ENCODE results near the gene MCRS1.

The MCRS1 gene

GRCh38 chr12:49604856-49605255 lies 36.9 kb upstream of the MCRS1 start (continued):
- TF ChIP-seq PRDM2 (tag by site-specific recombination; IDR thresholded peaks at IDR 0.05; ENCODE audit: borderline replicate concordance) = no peak

GRCh38 chr12:49603721-49604120 lies 35.8 kb upstream of the MCRS1 start:
- ChIA-PET CTCF (interaction anchor here (2.2 kb wide), 1 partner anchor 23 kb away, joined by 10 read pairs; no protein-coding TSS in a partner anchor), POLR2A (no interaction called here)
- no peak overlapping the region for H3K27ac ChIP-seq (ENCODE audit: extremely low read depth, low read depth, low read length)
- peak; percentile 58 for TF ChIP-seq SCRT2 (tag by site-specific recombination; IDR thresholded peaks at IDR 0.05)
- peak; percentile 68 for TF ChIP-seq ZIC2 (tag by site-specific recombination; IDR thresholded peaks at IDR 0.05)
- no peak for TF ChIP-seq ZNF692 (tag by site-specific recombination; IDR thresholded peaks at IDR 0.05)
- TF ChIP-seq ZNF660 (tag by site-specific recombination; IDR thresholded peaks at IDR 0.05) = no peak
- no peak for TF ChIP-seq CTCF (tag by site-specific recombination; IDR thresholded peaks at IDR 0.05)
- no peak for TF ChIP-seq ZSCAN23 (tag by site-specific recombination; IDR thresholded peaks at IDR 0.05)
- TF ChIP-seq GLIS1 (tag by site-specific recombination; IDR thresholded peaks at IDR 0.05) = peak; percentile 68
- no peak overlapping the region for H3K4me3 ChIP-seq (ENCODE audit: low read depth, low read length)
- no peaks in the 10 kb centered on the region for H3K9me3 ChIP-seq (ENCODE audit: control insufficient read depth, insufficient read depth, low read depth, low read length)
- peaks cover 0 to 8% of the 10 kb centered on the region in 2 experiments; a peak in 1 of 3 replicates for H3K36me3 ChIP-seq (ENCODE audit: control insufficient read depth in 2 of 2, insufficient read depth in 1 of 2, low read length in 2 of 2)
- peaks cover 2% of the 10 kb centered on the region; the same call in 1 of the 2 replicates for H3K4me1 ChIP-seq (ENCODE audit: control insufficient read depth, insufficient read depth, low read length)

- no peak overlapping the region for H3K4me3 ChIP-seq (ENCODE audit: low read depth, low read length)
- peaks cover 0 to 8% of the 10 kb centered on the region in 2 experiments; a peak in 1 of 3 replicates for H3K36me3 ChIP-seq (ENCODE audit: control insufficient read depth in 2 of 2, insufficient read depth in 1 of 2, low read length in 2 of 2)
- CTCF ChIA-PET = interaction anchor here (0.6 to 2.6 kb wide), 3 partner anchors 19 to 71 kb away, joined by 3 to 10 read pairs (median 4); no protein-coding TSS in a partner anchor
- no peak overlapping the region for H3K27ac ChIP-seq (ENCODE audit: extremely low read depth, low read depth, low read length)
- POLR2A ChIA-PET = interaction anchor here (2.4 kb wide), 1 partner anchor 233 kb away, joined by 6 read pairs; the partner anchor contains the start of gene SPATS2
- H3K9me3 ChIP-seq (ENCODE audit: control insufficient read depth, insufficient read depth, low read depth, low read length) = no peaks in the 10 kb centered on the region
- no peaks in the 10 kb centered on the region; the same call in 1 of the 2 replicates for H3K4me1 ChIP-seq (ENCODE audit: control insufficient read depth, insufficient read depth, low read length)
- TF ChIP-seq ZNF146 (tag by site-specific recombination; IDR thresholded peaks at IDR 0.05) = no peak
- TF ChIP-seq GLIS1 (tag by site-specific recombination; IDR thresholded peaks at IDR 0.05) = no peak
- no peak for TF ChIP-seq ZNF629 (tag by site-specific recombination; IDR thresholded peaks at IDR 0.05)
- no peak for TF ChIP-seq PRDM2 (tag by site-specific recombination; IDR thresholded peaks at IDR 0.05; ENCODE audit: borderline replicate concordance)
- no peak for TF ChIP-seq HIC1 (tag by site-specific recombination; IDR thresholded peaks at IDR 0.05)
Observed at GRCh38 chr12:49599961-49600360, 32.0 kb upstream of the MCRS1 start.
